GM11168 (cell line): ENCODE measurements around the gene PTPN1.

ENCODE experiments used
- in situ Hi-C: fragments of 300-500 bp; cut with MboI; formaldehyde crosslinking; loops from one replicate; pipeline ENCODE4 v1.12.0; 2022; ENCODE audit warnings: low sequenced_read_pairs; ENCODE audit not compliant: unreplicated experiment

Gene PTPN1

DNA sequence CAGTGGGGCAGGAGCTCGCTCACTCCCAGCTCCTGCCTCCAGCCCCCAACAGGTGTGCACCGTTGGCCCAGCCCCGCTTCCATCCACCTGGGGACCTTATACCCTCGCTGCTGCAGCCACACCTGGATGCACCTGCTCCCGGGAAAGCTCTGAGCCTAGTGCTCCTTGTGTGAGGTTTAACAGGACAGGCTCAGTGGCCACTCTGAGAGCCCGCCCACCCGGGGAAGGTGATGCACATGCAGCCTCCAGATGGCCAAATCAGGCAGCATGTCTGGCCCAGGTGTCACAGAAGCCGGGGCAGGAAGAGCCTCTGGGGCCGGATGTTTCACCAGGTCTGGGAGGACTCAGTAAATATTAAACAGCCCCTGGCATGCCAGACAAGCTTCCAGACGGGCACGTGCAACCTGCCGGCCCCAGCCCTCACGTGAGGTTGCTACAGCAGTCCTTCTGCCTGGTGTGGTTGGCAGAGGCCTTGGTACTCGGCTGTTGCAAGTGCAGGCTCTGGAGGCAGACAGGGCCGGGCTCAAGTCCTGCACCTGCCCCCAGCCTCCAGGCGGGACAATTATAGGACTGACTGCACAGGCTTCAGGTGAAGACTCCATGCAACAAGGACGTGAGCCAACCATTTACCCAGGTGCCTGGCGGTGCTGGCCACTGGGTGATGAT lies 114.3 kb downstream of the PTPN1 start:
- in situ Hi-C loops: no loop called here

DNA sequence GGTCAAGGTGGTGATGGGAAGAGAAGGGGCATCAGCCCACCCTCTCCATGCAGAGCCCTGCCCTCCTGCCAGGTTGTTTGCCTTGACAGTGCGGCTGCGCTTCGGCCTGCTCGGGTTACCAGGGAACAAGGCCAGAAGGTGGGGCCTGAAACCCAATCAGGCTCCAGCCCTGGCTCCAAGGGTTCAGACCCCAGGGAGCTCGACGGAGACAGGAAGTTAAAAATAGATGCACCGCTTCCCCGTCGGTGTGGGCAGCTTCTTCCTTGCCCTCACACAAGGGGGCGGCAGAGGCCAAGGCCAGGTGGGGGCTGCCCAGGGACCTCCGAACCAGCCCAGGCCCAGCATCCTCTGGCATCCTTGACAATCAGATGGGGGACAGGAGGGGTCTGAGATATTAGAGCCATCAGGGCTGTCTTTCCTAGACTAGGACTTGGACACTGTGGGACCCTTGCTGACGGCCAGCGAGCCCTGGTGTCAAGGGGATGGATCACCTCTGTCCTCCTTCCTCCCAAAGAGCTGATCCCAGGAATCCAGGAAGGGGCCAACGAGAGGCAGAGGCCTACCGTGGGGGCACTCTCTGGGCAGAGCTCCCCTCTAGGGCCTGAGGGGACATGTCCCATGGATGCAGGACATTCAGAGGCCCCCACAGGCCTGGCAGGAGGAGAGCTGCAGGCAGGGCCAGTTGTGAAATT lies 115.9 kb downstream of the PTPN1 start:
- in situ Hi-C loops: no loop called here

DNA sequence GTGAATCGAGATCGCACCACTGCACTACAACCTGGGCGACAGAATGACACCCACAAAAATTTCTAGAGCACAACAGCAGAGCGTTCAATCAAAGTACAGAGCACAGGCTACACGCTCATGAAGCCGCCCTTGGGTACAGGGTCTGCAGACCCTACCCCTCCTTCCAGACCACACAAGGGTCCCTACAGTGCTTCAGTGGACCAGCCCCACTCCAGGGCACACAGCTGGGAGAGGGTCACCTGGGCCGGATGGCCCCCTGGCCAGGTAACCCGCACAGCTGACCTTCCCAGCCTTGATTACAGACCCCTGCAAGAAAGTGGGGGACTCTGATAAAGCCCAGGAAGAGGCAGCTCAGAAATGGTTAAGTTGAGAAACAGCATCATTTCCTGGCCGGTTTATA lies 117.6 kb downstream of the PTPN1 start:
- in situ Hi-C loops: no loop called here

DNA sequence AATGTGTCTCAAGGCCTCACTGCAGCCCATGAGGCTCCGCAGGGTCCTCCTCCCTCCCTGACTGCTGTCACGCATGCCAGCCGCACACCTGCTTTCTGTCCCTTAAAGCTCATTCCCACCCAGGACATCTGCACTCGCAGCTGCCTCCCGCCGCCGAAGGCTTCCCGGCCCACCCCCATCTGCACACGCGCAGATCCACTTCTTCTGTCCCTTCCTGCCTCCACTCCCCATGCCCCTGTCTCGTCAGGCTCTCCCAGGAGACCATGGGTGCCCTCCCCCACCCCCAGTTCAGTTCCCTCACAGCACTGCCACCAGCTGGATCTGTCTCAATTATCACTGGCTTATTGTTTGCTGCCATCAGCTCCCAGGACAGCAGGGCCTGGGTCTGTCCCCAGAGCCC lies 118.1 kb downstream of the PTPN1 start:
- in situ Hi-C loops: no loop called here

DNA sequence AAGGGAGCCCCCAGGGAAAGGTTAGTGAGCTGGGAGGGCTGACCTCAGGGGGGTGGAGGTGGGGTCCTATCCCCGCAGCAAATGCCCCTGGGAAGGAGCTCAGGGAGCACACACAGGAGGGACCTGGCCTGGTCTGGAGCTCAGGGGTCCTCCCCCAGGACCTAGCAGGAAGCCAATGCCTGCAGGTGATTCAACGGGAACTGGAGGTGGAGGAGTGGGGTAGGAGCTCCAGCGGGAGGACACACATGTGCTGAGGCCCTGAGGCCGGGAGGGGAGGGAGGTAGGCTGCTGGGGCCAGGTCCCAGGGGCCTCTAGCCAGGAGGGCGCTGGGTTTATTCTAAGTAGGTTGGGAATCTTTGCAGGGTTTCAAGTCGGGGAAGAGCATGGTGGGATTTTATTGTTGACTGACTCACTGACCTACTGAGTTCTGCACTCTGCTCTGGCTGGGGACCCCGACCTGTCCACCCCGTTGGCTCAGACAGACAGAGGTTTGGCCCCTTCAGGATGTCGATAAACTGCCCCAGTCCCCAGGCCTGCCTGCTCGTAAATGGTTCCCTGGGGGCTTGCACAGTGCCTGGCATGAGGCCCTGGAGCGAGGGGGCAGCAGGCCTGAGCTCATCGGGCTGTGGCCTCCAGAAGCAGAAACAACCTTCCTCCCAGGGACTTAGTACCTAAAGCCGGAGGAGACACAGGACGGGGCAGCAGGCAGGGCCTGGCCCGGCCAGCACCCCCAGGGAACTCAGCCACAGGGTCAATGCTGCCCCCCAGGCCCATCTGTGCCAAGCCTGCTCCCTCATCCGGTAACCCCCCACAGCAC lies 118.9 kb downstream of the PTPN1 start:
- in situ Hi-C loops: no loop called here

DNA sequence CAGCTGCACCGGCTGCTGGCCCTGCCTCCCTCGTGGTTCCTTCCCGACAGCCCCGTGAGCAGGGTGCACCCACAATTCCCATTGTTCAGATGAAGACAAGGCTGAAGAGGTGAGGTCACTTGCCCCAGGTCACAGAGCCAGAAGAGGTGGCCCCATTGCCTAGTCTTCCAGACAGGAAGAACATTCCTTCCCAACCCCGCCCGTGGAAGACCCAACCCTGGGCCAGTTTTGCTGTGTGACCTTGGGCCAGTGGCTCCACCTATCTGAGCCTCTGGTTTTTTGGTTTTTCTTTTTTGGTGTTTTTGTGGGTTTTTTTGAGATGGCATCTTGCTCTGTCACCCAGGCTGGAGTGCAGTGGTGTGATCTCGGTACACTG lies 119.5 kb downstream of the PTPN1 start:
- in situ Hi-C loops: no loop called here

DNA sequence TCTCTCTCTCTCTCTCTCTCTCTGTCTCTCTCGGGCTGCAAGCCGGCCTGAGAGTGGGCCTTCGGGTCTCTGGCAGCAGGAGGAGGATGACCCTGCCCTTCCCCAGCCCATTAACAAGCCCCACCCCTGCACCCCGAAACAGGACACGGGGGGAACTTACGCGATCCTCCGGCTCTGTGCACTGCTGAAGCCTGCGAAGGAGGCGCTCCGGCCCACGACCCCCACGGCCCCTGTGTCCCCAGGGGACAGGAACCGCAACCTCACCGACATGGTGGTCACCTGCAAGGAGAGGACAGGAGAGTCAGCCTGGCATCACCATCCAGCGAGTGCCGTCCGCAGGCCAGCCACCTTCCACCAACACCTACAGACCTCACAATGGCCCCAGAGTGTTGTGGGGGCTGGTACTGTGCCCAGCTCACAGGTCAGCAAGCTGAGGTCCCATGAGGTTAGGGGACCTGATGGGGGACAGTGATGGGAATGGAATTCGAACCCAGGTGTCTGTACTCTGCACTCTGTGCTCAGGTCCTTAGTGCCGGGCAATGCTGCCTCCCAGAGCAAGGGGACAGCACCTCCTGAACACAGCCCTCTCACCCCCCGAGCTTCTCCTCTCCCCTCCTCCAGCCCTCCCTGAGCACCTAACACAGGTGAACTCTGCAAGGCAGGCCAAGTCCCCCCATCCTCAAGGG lies 120.5 kb downstream of the PTPN1 start:
- in situ Hi-C loops: no loop called here

DNA sequence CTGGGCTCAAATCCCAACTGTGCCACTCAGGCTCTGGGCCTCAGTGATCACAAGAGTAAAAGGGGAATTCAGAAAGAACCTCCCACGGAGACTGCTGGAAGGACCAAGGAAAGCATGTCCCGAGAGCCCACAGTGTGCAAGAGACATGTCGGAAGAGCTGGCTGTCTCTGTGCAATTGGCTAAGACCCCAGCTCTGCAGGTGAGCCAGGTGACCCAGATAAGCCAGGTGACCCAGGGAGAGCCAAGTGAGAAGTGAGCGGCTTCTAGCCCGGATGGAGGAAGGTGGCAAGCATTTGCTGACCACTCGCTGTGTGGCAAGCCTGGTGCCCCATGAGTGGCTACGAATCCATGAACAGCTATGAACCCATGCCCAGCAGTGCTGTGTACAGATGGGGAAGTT lies 122.1 kb downstream of the PTPN1 start:
- in situ Hi-C loops: no loop called here

DNA sequence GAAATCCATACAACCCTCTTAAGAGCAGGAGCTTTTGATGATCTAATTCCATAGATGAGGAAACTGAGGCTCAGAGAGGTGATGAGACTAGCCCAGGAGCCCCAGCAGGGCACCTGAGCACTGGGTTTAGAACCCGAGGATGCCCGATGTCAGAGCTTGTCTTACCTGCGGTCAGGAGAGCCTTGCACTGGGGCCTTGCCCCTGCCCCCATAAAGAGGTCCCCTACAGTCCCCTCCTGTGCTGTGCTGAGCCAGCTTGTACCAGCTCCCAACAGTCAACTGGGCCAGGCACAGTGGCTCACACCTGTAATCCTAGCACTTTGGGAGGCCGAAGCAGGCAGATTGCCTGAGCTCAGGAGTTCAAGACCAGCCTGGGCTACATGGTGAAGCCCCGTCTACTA lies 122.5 kb downstream of the PTPN1 start:
- in situ Hi-C loops: no loop called here

DNA sequence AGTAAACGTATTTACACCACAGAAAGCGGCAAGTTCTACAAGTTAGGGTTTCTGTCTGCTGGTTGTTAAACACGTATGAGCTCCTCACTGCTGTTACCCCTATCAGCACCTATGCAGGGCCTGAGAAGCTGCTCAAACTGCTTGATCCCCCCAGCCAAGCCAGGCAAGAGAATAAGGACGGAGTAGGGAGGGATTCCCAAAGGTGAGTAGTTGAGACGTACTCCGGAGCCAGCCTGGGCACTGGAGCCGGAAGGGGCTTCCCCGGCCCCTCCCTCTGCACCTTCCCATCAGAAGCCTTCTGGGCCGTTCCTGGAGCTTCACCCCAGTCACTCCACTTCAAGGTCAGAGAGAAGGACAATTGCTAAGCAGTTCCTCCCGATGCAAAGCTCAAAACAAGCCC lies 123.2 kb downstream of the PTPN1 start:
- in situ Hi-C loops: no loop called here

DNA sequence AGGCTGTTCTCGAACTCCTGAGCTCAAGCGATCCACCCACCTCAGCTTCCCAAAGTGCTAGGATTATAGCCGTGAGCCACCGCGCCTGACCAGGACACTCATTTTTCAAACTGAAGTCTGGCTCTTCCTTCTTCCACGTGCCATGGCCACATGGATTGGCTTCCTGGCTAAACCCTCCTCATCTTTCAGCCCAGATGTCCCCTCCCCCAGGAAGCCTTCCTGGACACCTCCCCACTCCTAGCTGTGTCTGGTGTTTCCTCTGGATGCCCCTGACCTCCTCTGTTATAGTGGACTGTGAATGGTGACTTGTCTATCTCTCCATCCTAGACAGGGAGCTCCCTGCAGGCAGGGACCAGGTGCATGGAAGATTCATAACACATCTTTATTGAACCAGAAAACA lies 124.0 kb downstream of the PTPN1 start:
- in situ Hi-C loops: no loop called here
